ENCODE results near the gene LRRN3. TPM values are rescaled to one million over a fixed set of nuclear protein-coding genes. Genes with fewer than 3 reads are reported as not detected.
"Not testable (repeated sequence)": the region's sequence is repeated elsewhere in the genome, so short reads cannot be mapped to it uniquely, and the experiment has no call there.

The LRRN3 gene
- total RNA-seq, 1 donor from 2014 or later: 53.4 TPM

GRCh38 chr7:111067251-111067650, 23.7 kb upstream of the LRRN3 start:
- no peak overlapping the region for H3K27ac Mint-ChIP-seq
- no peak for DNase-seq
- peaks cover 27% of the 10 kb centered on the region for H3K9me3 Mint-ChIP-seq
- no peaks in the 10 kb centered on the region for H3K27me3 Mint-ChIP-seq
- H3K4me1 Mint-ChIP-seq: peaks cover 17% of the 10 kb centered on the region
- intact Hi-C loops (cut with micrococcal nuclease): no loop called here
- H3K4me3 Mint-ChIP-seq: no peak overlapping the region
- peaks cover 31% of the 10 kb centered on the region for H3K36me3 Mint-ChIP-seq (ENCODE audit: low read depth)

- H3K4me1 Mint-ChIP-seq: peaks cover 17% of the 10 kb centered on the region
- intact Hi-C loops (cut with micrococcal nuclease): no loop called here
- DNase-seq: no peak
- H3K9me3 Mint-ChIP-seq: peaks cover 24% of the 10 kb centered on the region
- H3K4me3 Mint-ChIP-seq: no peak overlapping the region
- peaks cover 28% of the 10 kb centered on the region for H3K36me3 Mint-ChIP-seq (ENCODE audit: low read depth)
- no peaks in the 10 kb centered on the region for H3K27me3 Mint-ChIP-seq
- no peak overlapping the region for H3K27ac Mint-ChIP-seq
Measured at GRCh38 chr7:111067682-111068081, 23.2 kb upstream of the LRRN3 start.

GRCh38 chr7:111068618-111069017, 22.3 kb upstream of the LRRN3 start:
- Mint-ChIP-seq H3K36me3 (ENCODE audit: low read depth) (peaks cover 26% of the 10 kb centered on the region), H3K27me3 (no peaks in the 10 kb centered on the region), H3K4me1 (peaks cover 19% of the 10 kb centered on the region), H3K27ac (no peak overlapping the region), H3K4me3 (no peak overlapping the region), H3K9me3 (peaks cover 24% of the 10 kb centered on the region)
- intact Hi-C loops (cut with micrococcal nuclease): no loop called here
- DNase-seq: no peak

GRCh38 chr7:111071556-111071955, 19.4 kb upstream of the LRRN3 start:
- intact Hi-C loops (cut with micrococcal nuclease): no loop called here
- H3K27me3 Mint-ChIP-seq: no peaks in the 10 kb centered on the region
- H3K9me3 Mint-ChIP-seq: peaks cover 20% of the 10 kb centered on the region
- H3K36me3 Mint-ChIP-seq (ENCODE audit: low read depth): peaks cover 17% of the 10 kb centered on the region
- no peak overlapping the region for H3K27ac Mint-ChIP-seq
- no peak for DNase-seq
- peaks cover 43% of the 10 kb centered on the region for H3K4me1 Mint-ChIP-seq
- H3K4me3 Mint-ChIP-seq: no peak overlapping the region

GRCh38 chr7:111072658-111073057, 18.3 kb upstream of the LRRN3 start:
- H3K27ac Mint-ChIP-seq; H3K4me3 Mint-ChIP-seq; intact Hi-C loops (cut with micrococcal nuclease); H3K27me3 Mint-ChIP-seq; DNase-seq: not testable (repeated sequence)
- H3K9me3 Mint-ChIP-seq: peaks cover 15% of the 10 kb centered on the region
- H3K4me1 Mint-ChIP-seq: peaks cover 47% of the 10 kb centered on the region
- H3K36me3 Mint-ChIP-seq (ENCODE audit: low read depth): peaks cover 13% of the 10 kb centered on the region

GRCh38 chr7:111074071-111074747, 16.7 kb upstream of the LRRN3 start:
- Mint-ChIP-seq H3K9me3 (peaks cover 12% of the 10 kb centered on the region), H3K36me3 (ENCODE audit: low read depth) (peaks cover 9% of the 10 kb centered on the region), H3K27ac (peak overlapping the region; percentile 91), H3K27me3 (no peaks in the 10 kb centered on the region), H3K4me1 (peaks cover 46% of the 10 kb centered on the region), H3K4me3 (peak overlapping the region; percentile 71)
- no peak for DNase-seq
- intact Hi-C loops (cut with micrococcal nuclease): loop anchor here (1.0 kb wide), 2 partner anchors 9 to 49 kb away; no protein-coding TSS in a partner anchor

GRCh38 chr7:111074748-111075146, 16.2 kb upstream of the LRRN3 start:
- Mint-ChIP-seq H3K4me1 (peaks cover 47% of the 10 kb centered on the region), H3K36me3 (ENCODE audit: low read depth) (peaks cover 11% of the 10 kb centered on the region), H3K27me3 (no peaks in the 10 kb centered on the region), H3K27ac (peak overlapping the region; percentile 91), H3K4me3 (peak overlapping the region; percentile 71), H3K9me3 (peaks cover 12% of the 10 kb centered on the region)
- DNase-seq: no peak
- intact Hi-C loops (cut with micrococcal nuclease): loop anchor here (1.0 kb wide), 2 partner anchors 9 to 49 kb away; no protein-coding TSS in a partner anchor

GRCh38 chr7:111075498-111075897, 15.4 kb upstream of the LRRN3 start:
- Mint-ChIP-seq H3K36me3 (ENCODE audit: low read depth) (peaks cover 11% of the 10 kb centered on the region), H3K4me3 (peak overlapping the region; percentile 48), H3K9me3 (peaks cover 12% of the 10 kb centered on the region), H3K27ac (peak overlapping the region; percentile 89), H3K27me3 (no peaks in the 10 kb centered on the region), H3K4me1 (peaks cover 51% of the 10 kb centered on the region)
- intact Hi-C loops (cut with micrococcal nuclease): no loop called here
- DNase-seq: no peak

GRCh38 chr7:111076205-111076604, 14.7 kb upstream of the LRRN3 start:
- peak; percentile 75 for DNase-seq
- H3K27me3 Mint-ChIP-seq: no peaks in the 10 kb centered on the region
- H3K4me1 Mint-ChIP-seq: peaks cover 54% of the 10 kb centered on the region
- peaks cover 11% of the 10 kb centered on the region for H3K36me3 Mint-ChIP-seq (ENCODE audit: low read depth)
- H3K9me3 Mint-ChIP-seq: peaks cover 12% of the 10 kb centered on the region
- peak overlapping the region; percentile 89 for H3K27ac Mint-ChIP-seq
- peak overlapping the region; percentile 48 for H3K4me3 Mint-ChIP-seq
- intact Hi-C loops (cut with micrococcal nuclease): loop anchor here (1.0 to 2.0 kb wide), 2 partner anchors 15 to 47 kb away; partner anchors contain the start of gene LRRN3

- Mint-ChIP-seq H3K27me3 (no peaks in the 10 kb centered on the region), H3K4me1 (peaks cover 57% of the 10 kb centered on the region), H3K27ac (peak overlapping the region; percentile 89), H3K9me3 (peaks cover 12% of the 10 kb centered on the region), H3K4me3 (peak overlapping the region; percentile 48), H3K36me3 (ENCODE audit: low read depth) (peaks cover 11% of the 10 kb centered on the region)
- intact Hi-C loops (cut with micrococcal nuclease): loop anchor here (2.0 kb wide), 1 partner anchor 14 kb away; the partner anchor contains the start of gene LRRN3
- DNase-seq: no peak
Measured at GRCh38 chr7:111077001-111077400, 13.9 kb upstream of the LRRN3 start.

- H3K4me1 Mint-ChIP-seq: peaks cover 72% of the 10 kb centered on the region
Measured at GRCh38 chr7:111080495-111081105, 10.3 kb upstream of the LRRN3 start.

GRCh38 chr7:111081546-111082267, 9.2 kb upstream of the LRRN3 start:
- intact Hi-C loops (cut with micrococcal nuclease): loop anchor here (2.0 kb wide), 1 partner anchor 17 kb away; no protein-coding TSS in a partner anchor
- H3K27me3 Mint-ChIP-seq: peaks cover 2% of the 10 kb centered on the region

More at GRCh38 chr7:111080495-111081105, 10.3 kb upstream of the LRRN3 start:
- Mint-ChIP-seq H3K27ac (peak overlapping the region; percentile 74), H3K4me3 (peak overlapping the region; percentile 38), H3K9me3 (peaks cover 5% of the 10 kb centered on the region), H3K27me3 (no peaks in the 10 kb centered on the region), H3K36me3 (ENCODE audit: low read depth) (peaks cover 7% of the 10 kb centered on the region)
- intact Hi-C loops (cut with micrococcal nuclease): no loop called here
- DNase-seq: no peak

GRCh38 chr7:111082351-111082750, 8.6 kb upstream of the LRRN3 start:
- peak; percentile 69 for DNase-seq
- H3K27ac Mint-ChIP-seq: peak overlapping the region; percentile 86
- H3K36me3 Mint-ChIP-seq (ENCODE audit: low read depth): peaks cover 7% of the 10 kb centered on the region
- peak overlapping the region; percentile 58 for H3K4me3 Mint-ChIP-seq
- intact Hi-C loops (cut with micrococcal nuclease): loop anchor here (2.0 kb wide), 1 partner anchor 16 kb away; no protein-coding TSS in a partner anchor
- peaks cover 3% of the 10 kb centered on the region for H3K9me3 Mint-ChIP-seq
- peaks cover 65% of the 10 kb centered on the region for H3K4me1 Mint-ChIP-seq
- H3K27me3 Mint-ChIP-seq: peaks cover 2% of the 10 kb centered on the region

More at GRCh38 chr7:111081546-111082267, 9.2 kb upstream of the LRRN3 start:
- Mint-ChIP-seq H3K9me3 (peaks cover 3% of the 10 kb centered on the region), H3K27ac (peak overlapping the region; percentile 86), H3K36me3 (ENCODE audit: low read depth) (peaks cover 7% of the 10 kb centered on the region), H3K4me3 (peak overlapping the region; percentile 58), H3K4me1 (peaks cover 67% of the 10 kb centered on the region)
- no peak for DNase-seq

Measured in activated CD4-positive, alpha-beta T cell treated with anti-CD3 and anti-CD28 coated beads, Interleukin-2, amount 10 ng/mL, durations not matched to agents 24 days and 14 days (primary cell).